Renal pelvis (tissue), 4 donors: ENCODE data around the gene AJAP1. TPM values are rescaled to one million over a fixed set of nuclear protein-coding genes. Genes with fewer than 3 reads are reported as not detected.

ENCODE experiments used
- DNase-seq: peaks from one replicate; pipeline ENCODE4 v3.0.0-alpha.2; 2013
- polyA plus RNA-seq, 3 donors: library from polyadenylated mRNA; unstranded; fragments of 120-200 nt; gene quantifications; one replicate each; pipeline ENCODE4 v1.2.1, GENCODE V29; 2013; ENCODE audit not compliant: insufficient read length in 3 of 3

The AJAP1 gene
- polyA plus RNA-seq, 3 donors: 1.2 to 2.3 (median 1.9) TPM

DNA sequence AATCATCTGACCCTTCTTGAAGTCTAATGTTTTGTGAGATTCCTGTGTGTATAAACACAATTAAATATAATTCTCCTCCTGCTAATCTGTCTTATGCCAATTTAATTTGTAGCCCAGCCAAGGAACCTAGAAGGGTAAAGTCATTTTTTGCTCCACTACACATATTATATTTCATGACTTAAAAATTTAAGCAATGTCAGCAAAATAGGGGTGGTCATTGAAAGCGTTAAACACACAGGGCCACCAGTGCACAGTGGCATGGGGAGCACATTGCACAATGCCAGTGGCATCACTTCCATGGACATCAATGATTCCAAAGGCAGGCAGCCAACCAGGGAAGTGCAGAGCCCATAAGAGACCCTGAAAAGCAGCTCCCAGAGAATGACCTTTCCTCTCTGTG is 166.1 kb downstream of the AJAP1 start:
- DNase-seq: no peak

DNA sequence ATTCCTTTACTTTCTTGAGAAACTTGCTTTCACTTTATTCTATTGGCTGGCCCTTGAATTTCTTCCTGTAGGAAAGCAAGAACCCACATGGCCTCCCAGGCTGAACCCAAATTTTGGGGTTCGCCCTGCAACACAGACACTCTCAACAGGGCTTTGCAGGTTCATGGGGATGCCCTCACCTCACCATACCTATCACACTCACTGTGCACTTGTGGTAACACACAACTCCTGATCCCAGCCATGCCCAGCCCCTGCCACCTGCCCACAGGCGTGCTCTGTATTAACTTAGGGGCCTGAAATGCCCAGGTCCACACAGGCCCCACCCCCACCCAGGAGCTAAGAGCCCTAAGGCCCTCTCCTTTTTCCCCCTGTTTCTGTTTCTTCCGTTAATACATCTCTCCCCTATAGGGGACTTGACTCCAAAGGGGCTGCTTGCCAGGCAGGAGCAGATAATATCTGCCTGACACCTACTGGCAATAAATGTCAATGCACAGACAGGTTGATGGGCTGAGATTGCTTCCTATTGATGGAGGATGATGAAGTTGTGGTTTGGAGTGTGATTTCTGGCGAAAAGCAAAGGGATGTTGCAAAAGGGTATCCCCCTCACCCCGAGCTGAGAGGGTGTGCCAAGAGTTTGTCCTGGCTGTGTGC is 171.5 kb downstream of the AJAP1 start:
- DNase-seq: peak; percentile 10

DNA sequence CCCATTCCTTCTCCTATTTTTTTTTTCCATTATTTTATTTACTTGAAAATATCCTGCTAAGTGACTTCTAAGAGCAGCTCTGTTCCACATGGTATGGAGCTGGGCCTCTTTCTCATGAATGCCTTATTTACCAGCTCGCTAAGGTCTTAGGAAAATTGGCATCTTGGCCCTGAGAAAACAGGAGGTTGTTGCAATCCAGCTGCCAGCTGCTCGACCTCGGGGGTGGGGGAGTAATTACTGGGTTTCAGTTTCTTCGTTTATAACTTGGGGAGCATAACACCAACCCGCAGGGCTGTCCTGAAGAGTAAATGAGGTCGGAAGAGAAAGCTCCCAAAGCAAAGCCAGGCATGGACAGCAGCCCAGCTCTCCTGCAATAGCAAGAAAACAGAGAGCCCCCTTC is 176.3 kb downstream of the AJAP1 start:
- DNase-seq: no peak

DNA sequence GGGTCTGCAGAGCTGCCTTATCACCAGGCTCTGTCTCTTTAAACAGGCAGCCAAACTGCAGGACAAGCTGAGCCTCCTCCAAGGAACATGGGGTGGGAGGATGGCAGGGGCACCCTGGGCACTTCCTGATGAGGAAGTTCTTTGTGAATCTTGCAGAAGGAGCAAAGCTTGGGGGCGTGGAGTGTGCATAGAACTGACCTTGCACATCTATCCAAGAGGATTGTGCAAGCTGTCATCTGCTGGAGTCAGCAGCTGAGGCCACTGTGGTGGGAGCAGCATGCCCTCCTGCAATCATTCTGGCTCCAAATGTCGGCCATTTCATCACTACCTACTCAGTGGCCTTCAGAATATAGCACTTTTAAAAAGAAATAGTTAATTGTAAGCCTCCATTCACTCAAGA is 182.2 kb downstream of the AJAP1 start:
- DNase-seq: no peak

DNA sequence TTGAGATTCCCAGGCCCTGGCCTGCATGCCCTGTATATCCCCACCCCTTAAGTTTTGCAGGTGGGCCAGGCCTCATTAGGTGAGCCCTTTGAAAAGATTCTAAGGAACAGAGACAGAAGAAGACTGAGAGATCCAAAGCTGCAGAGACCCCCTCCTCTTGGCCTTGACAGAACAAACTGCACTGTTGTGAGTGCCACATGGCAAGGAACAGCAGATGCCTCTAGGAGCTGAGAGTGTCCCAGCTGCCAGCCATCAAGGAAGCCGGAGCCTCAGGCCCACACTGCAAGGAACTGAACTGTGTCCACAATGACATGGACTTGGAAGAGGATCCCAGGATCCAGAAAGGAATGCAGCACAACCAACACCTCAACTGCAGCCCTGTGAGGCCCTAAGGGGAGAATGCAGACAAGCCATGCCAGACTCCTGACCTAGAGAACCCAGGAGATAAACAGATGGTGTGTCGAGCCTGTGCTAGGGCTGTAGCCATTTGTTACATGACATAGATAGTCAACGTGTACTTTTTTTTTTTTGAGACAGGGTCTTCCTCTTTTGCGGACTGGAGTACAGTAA is 182.7 kb downstream of the AJAP1 start:
- DNase-seq: peak; percentile 8

DNA sequence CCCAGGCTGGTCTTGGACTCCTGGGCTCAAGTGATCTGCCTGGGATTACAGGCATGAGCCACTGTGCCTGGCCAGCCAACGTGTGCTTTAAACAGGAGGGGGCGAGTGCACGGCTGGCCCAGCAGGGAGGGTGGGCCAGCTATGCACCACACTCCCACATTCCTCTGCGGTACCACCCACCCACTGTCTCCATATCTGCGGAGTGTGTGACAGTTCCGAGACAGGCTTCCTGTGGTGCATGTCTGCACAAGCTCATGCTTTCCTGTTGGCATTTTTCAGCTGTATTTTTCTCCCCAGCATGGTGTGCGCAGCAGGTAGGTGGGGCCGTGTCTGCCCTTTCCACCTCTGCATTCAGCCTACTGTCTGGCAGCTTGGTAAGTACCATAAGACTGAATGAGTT is 183.3 kb downstream of the AJAP1 start:
- DNase-seq: no peak

DNA sequence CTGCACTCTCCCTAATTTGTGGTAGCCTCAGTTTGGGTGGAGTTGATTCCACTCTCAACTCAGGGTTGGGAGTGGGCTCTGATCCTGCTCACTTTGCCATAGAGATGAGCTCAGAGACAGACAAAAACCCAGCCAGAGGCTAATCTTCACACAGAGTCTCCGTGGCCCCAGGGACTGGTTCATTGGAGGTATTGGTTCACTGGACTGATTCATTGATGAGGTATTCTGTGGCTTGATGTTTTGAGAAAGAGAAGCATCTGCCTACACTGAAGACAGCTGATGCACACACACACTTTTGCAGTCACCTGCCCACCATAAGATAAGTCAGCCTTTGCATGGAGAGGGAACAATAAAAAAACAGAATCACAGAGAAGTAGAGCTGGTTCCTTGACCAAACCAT is 183.8 kb downstream of the AJAP1 start:
- no peak for DNase-seq
